Measurements from ENCODE around the gene CPNE9.

Gene CPNE9

DNA sequence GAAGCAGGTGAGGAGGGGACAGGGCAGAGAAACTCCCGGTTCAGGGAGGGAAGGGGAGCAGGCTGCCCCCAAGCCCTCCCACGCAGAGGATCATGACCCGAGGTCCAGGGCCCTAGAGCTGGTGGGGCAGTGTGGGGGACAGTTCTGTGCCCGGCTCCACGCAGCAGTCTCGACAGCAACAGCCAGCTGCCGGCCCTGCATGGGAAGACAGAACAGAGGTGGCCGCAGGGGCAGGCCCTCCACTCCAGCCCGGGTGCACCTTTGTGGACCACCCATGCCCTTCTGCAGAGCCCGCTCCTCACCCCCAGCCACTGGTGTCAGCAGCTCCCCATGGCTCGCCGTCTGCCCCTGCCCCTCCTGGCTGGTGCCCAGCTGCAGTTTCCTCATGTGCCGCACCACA is 53.8 kb downstream of the CPNE9 start:
- in situ Hi-C loops (cut with MboI; ENCODE audit: low sequenced_read_pairs, unreplicated experiment), result no loop called here
- no peak for DNase-seq (ENCODE audit: low spot score)
- TF ChIP-seq, protein P1, sequence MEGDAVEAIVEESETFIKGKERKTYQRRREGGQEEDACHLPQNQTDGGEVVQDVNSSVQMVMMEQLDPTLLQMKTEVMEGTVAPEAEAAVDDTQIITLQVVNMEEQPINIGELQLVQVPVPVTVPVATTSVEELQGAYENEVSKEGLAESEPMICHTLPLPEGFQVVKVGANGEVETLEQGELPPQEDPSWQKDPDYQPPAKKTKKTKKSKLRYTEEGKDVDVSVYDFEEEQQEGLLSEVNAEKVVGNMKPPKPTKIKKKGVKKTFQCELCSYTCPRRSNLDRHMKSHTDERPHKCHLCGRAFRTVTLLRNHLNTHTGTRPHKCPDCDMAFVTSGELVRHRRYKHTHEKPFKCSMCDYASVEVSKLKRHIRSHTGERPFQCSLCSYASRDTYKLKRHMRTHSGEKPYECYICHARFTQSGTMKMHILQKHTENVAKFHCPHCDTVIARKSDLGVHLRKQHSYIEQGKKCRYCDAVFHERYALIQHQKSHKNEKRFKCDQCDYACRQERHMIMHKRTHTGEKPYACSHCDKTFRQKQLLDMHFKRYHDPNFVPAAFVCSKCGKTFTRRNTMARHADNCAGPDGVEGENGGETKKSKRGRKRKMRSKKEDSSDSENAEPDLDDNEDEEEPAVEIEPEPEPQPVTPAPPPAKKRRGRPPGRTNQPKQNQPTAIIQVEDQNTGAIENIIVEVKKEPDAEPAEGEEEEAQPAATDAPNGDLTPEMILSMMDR (IDR thresholded peaks at IDR 0.05; ENCODE audit: borderline replicate concordance, control extremely low read depth, extremely low read depth, insufficient read depth, missing control alignments), result no peak

DNA sequence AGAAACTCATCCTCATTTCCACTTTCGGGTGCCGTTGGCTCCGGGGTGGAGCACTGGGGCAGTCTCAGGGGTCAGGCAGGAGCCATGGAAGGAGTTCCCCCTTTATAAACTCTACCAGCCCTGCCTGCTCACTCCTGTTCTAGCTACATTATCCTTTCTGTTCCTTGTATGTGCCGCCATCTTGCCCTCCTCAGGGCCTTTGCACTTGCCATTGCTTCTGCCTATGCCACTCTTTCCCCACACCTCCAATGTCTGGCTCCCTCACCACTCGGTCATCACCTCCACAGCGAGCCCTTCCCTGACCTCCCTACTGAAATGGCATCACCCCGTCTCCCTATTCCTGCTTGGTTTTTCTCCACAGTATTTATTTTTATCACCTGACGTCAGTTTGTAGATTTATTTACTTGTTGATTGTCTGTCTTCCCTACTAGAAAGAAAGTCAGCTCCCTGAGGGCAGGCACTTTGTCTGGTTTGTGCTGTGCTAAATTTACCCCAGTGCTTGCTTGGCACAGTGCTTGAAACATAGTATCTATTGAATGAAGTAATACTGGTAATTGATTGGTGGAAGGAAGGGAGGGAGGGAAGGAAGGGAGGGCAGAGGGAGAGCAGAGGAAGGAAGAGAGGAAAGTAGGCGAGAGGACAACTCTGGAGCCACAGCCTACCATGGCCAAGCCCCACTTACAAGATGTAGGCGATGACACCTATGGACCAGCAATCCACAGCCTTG is 57.3 kb downstream of the CPNE9 start:
- no peak for DNase-seq (ENCODE audit: low spot score)
- in situ Hi-C loops (cut with MboI; ENCODE audit: low sequenced_read_pairs, unreplicated experiment), result no loop called here
- TF ChIP-seq, protein P1 (IDR thresholded peaks at IDR 0.05; ENCODE audit: borderline replicate concordance, control extremely low read depth, extremely low read depth, insufficient read depth, missing control alignments), result no peak

DNA sequence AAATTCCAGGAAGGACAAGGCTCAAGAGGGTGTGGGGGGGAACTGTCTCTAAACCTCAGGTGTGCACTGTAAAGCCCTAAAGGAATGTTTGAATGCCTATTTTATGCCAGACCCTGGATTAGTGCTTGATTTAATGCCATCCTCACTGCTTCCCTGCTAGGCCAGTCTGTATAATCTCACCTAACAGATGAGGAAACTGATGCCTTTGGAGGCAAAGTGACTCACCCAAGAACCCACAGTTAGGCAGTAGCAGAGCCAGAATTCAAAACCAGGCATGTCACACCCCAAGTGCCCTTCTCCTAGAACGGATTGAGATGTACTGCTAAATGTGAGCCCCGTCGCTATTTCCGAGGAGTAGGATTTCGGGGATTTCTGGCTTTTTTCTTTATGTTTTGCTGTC is 58.3 kb downstream of the CPNE9 start:
- TF ChIP-seq, protein P1 (IDR thresholded peaks at IDR 0.05; ENCODE audit: borderline replicate concordance, control extremely low read depth, extremely low read depth, insufficient read depth, missing control alignments), result no peak
- DNase-seq (ENCODE audit: low spot score), result no peak
- in situ Hi-C loops (cut with MboI; ENCODE audit: low sequenced_read_pairs, unreplicated experiment), result no loop called here

DNA sequence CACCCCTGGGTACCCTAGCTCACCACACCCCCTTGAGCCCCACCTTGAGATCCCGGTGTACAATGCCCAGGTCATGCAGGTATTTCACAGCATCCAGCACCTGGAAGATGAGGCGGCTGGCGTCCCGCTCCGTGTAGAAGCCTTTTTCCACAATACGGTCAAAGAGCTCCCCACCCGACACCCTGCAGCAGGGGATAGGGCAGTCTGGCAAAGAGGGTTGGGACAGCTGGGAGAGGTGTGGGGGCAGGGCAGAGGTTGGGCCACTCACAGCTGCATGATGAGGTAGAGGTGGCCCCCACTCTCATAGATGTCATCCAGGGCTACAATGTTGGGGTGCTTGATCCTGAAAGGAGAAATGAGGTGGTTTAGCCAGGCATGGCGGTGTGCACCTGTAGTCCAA is 59.2 kb downstream of the CPNE9 start:
- TF ChIP-seq, protein P1 (IDR thresholded peaks at IDR 0.05; ENCODE audit: borderline replicate concordance, control extremely low read depth, extremely low read depth, insufficient read depth, missing control alignments), result no peak
- no peak for DNase-seq (ENCODE audit: low spot score)
- in situ Hi-C loops (cut with MboI; ENCODE audit: low sequenced_read_pairs, unreplicated experiment), result no loop called here

DNA sequence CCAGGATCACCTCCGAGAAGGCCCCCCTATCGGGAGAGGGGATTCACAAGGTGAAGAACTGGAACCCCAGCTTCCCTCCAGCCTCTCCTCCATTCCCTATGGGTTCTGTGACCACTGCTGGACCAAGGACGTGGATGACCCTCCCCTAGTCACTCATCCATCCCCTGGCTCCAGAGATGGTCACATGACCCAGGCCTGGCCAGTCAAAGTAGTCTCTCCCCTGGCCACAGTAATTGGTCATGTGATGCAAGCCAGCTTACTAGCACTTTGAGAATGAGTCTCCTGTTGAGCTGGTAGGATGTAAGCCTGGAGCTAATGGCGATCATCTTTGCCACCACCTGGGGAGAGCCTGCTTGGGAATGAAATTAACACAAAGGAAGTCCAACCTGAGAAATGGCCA is 62.2 kb downstream of the CPNE9 start:
- in situ Hi-C loops (cut with MboI; ENCODE audit: low sequenced_read_pairs, unreplicated experiment), result no loop called here
- TF ChIP-seq, protein P1 (IDR thresholded peaks at IDR 0.05; ENCODE audit: borderline replicate concordance, control extremely low read depth, extremely low read depth, insufficient read depth, missing control alignments), result no peak
- DNase-seq (ENCODE audit: low spot score), result no peak

DNA sequence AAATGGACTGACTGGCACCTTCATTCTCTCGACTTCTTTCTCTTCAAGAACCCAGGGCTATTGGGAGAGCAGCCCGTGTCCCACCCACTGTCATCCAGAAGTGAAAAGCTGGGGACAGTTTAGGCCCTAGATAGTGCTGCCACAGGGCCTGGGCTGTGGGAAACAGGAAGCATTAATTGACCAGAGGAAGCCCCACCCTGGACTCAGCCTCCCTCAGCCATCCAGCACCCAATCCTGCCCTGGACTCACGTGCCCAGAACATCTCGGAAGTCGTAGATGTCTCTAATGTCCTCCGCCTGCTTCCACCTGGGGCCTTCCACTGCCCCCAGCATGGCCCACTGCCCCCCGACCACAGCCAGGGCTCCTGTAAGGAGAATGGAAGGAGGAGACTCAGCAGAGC is 63.8 kb downstream of the CPNE9 start:
- TF ChIP-seq, protein P1 (IDR thresholded peaks at IDR 0.05; ENCODE audit: borderline replicate concordance, control extremely low read depth, extremely low read depth, insufficient read depth, missing control alignments), result no peak
- in situ Hi-C loops (cut with MboI; ENCODE audit: low sequenced_read_pairs, unreplicated experiment), result no loop called here
- no peak for DNase-seq (ENCODE audit: low spot score)

Measured in GM13976 (cell line).